GM19324 (cell line): ENCODE data around the gene DNAI2.

ENCODE experiments used
- ATAC-seq: cut with Tn5 transposase; IDR thresholded peaks from one replicate; pipeline ENCODE4 v1.9.1; 2021; ENCODE audit warnings: mild to moderate bottlenecking, moderate library complexity; ENCODE audit not compliant: unreplicated experiment, low FRiP score

DNAI2 gene

GRCh38 chr17:74356646-74357465 is 82.8 kb downstream of the DNAI2 start:
- no peak for ATAC-seq

GRCh38 chr17:74357466-74357809 is 83.4 kb downstream of the DNAI2 start:
- no peak for ATAC-seq

- ATAC-seq = no peak
These were observed 84.7 kb downstream of the DNAI2 start for GRCh38 chr17:74358697-74359096.

GRCh38 chr17:74359916-74360315 is 85.9 kb downstream of the DNAI2 start:
- no peak for ATAC-seq

- ATAC-seq = no peak
These were observed 86.8 kb downstream of the DNAI2 start for GRCh38 chr17:74360899-74361229.

- no peak for ATAC-seq
These were observed 87.4 kb downstream of the DNAI2 start, which contains the start of gene BTBD17 for GRCh38 chr17:74361230-74362068. Gene BTBD17 (minus strand): TSS chr17:74361868. CDS start chr17:74361819, 49 bp downstream.

GRCh38 chr17:74362069-74362405 is 88.0 kb downstream of the DNAI2 start:
- ATAC-seq = no peak

- ATAC-seq = no peak
These were observed 88.9 kb downstream of the DNAI2 start for GRCh38 chr17:74362810-74363498.
